NCI-H69 (cell line): Measurements from ENCODE around the gene CSAD.
"Not testable (repeated sequence)": the region's sequence is repeated elsewhere in the genome, so short reads cannot be mapped to it uniquely, and the experiment has no call there.

Source experiments
- DNase-seq: peaks from one replicate; lab custom pipeline; 2025; lab: John Stamatoyannopoulos, UW

CSAD gene

GRCh38 chr12:53179687-53180219 lies 972 bp downstream of the CSAD start:
- DNase-seq, result peak; percentile 76

GRCh38 chr12:53178803-53179202 lies 1.9 kb downstream of the CSAD start:
- not testable (repeated sequence) for DNase-seq

- DNase-seq, result not testable (repeated sequence)
Measured at GRCh38 chr12:53177447-53177846, 3.3 kb downstream of the CSAD start.

DNA sequence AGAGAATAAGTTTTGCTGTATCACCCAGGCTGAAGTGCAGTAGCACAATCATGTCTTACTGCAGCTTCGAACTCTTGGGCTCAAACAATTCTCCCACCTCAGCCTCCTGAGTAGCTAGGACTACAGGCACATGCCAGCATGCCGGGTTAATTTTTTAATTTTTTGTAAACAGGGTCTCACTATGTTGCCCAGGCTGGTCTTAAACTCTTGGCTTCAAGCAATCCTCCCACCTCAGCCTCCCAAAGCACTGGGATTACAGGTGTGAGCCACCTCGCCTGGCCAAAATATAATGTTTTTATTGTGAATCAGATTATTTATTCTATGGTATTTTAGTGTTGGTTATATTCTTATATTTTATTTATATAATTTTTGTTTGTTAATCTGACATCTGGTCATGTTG lies 4.0 kb downstream of the CSAD start:
- no peak for DNase-seq

DNA sequence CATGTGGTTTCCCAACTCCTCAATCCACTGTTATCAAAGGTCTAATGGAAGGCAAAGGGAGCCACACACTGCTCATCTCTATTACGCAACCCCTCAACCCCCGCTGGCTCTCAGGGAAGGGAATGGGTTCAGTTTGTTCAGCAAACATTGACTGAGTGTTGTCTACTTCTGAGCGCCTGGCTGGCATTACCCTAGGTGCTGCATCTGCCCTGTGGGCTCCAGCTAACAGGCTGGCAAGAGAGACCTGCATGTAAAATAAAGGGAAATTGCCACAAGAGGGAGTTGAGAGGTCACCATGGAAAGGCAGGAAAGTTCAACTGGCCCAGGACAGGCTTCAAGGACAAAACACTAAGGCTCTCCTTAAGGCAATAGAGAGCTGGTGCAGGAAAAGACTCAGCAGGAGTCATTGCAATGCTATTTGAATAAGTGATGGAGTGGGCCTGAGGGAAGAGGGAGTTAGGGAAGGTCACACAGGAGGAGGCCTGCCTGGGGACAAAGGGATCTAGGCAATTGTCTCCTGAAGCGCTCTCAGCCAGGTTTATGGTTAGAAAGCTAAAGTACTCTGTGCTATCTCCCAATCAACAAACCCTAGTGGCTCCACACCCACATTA lies 5.7 kb downstream of the CSAD start:
- peak; percentile 97 for DNase-seq

GRCh38 chr12:53173085-53173715 lies 7.5 kb downstream of the CSAD start:
- no peak for DNase-seq

DNA sequence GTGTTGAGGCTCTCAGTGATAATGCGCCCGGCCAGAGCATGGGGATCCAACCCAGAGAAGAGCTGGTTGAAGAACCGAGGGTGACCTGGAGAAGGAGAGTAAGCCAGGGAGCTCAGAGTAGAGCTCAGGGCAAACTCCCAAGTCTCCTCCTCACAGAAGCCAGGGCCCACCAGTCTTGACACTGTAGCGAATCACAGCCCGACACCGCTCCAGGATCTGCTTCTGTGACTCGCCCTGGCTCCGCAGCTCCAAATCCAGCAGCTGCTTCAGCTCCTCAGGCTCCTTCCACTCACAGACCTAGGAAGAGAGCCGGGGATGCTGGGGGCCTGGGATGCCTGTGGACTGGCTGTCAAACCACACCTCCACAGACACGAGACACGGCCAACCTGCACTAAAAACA lies 8.4 kb downstream of the CSAD start:
- DNase-seq, result no peak

GRCh38 chr12:53171725-53172329 lies 8.9 kb downstream of the CSAD start:
- peak; percentile 81 for DNase-seq

DNA sequence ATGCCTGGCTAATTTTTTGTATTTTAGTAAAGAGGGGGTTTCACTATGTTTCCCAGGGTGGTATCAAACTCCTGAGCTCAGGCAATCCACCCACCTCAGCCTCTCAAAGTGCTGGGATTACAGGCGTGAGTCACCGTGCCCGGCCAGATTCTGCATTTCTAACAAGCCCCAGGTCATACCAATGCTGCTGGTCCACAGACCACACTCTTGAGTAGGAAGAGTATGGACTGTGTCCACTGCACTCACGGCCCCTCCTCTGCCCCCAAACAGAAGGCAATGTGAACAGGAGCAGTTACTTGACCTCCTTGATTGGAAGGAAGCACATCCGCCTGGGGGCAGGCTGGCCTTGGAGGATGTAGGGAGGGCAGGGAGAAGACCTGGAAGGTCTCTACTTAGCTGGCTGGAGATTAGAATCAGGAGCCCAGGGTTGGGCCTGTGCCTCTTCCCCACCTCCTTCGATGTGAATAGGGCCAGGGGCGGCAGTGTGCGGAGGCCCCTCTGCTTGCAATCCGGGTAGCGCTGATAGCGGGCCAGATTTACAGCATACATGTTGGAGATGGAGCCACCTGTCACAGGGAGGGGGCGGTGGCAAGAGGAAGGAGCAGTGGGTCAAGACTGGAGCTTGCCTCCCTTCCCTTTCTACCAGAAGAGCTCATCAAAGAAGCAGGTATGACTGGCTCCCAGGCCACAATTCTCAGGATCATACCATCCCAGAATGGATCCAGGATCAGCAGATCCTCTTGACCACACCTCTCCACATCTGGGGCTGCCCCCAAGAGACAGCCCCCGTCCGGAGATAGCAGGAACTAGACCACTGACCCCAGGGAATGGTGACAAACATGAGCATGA lies 9.6 kb downstream of the CSAD start:
- peak; percentile 52 for DNase-seq

GRCh38 chr12:53170215-53170614 lies 10.5 kb downstream of the CSAD start:
- DNase-seq, result no peak

GRCh38 chr12:53169644-53170043 lies 11.1 kb downstream of the CSAD start:
- DNase-seq, result no peak

- DNase-seq, result no peak
Measured at GRCh38 chr12:53166837-53167236, 13.9 kb downstream of the CSAD start.

- not testable (repeated sequence) for DNase-seq
Measured at GRCh38 chr12:53163008-53163407, 17.7 kb downstream of the CSAD start.

- no peak for DNase-seq
Measured at GRCh38 chr12:53161119-53161911, 19.4 kb downstream of the CSAD start.

DNA sequence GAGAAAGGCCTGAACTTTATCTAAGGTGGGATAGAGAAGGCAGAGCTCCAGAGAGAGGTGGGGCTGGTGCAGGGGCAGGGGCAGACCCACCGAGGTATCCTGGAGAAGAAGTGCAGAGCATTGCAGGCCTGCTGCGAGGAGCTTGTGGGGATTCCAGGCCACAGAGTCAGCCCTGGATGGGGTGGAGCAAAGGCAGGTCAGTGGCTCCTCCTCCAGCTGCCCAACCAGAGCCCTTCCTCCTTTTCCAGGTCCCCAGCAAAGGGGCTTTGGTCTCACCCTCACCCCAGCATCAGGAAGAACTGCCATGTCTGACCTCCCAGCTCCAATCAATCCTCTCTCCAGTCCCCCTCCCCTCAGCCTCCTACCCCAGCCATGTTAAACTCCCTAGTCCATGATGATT lies 20.1 kb downstream of the CSAD start:
- no peak for DNase-seq

- no peak for DNase-seq
Measured at GRCh38 chr12:53160000-53160399, 20.7 kb downstream of the CSAD start.

GRCh38 chr12:53159195-53159839 lies 21.4 kb downstream of the CSAD start:
- peak; percentile 89 for DNase-seq

DNA sequence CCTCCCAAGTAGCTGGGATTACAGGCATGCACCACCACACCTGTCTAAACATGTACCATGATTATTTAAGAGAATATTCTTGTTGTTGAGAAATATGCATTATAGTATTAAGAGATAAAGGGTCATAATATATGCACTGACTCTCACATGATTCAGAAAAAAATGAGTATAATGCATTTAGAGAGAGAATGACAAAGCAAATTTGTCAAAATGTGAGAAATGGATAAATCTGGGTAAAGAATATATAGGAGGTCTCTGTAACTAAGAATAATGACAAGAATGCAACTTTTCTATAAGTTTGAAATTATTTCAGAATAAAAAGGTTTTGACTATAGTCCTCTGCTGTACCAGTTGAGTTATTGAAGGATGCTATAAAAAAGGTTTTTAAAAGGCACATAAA lies 28.3 kb downstream of the CSAD start:
- DNase-seq, result no peak

DNA sequence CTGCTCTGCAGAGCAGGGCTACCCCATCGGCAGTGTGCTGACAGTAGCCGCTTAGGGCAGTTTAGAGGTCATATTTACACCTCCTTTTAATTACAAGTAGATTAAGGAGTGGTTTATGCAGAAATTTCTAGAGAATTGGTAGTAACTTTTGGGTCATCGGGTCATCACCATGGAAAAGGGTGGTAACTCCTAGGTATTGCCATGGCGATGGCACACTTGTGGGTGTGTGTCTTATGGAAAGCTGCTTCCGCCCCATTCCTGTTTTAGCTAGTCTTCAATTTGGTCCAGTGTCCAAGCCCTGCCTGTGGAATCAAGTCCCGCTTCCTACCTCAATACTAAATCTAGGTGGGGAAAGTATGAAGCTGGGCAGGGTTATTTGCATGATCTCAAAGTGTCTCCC lies 29.7 kb downstream of the CSAD start:
- no peak for DNase-seq

- DNase-seq, result no peak
Measured at GRCh38 chr12:53147653-53148052, 33.1 kb downstream of the CSAD start.

- no peak for DNase-seq
Measured at GRCh38 chr12:53147181-53147580, 33.5 kb downstream of the CSAD start.
